HepG2 (cell line): ENCODE results near the gene PSMD12. TPM values are rescaled to one million over a fixed set of nuclear protein-coding genes. Genes with fewer than 3 reads are reported as not detected.
"Not testable (repeated sequence)": the region's sequence is repeated elsewhere in the genome, so short reads cannot be mapped to it uniquely, and the experiment has no call there.

Source experiments
- ATAC-seq: fragments of 200-7000 bp; cut with Tn5 transposase; 3 replicates; pipeline ENCODE4 v1.9.1; 2020; ENCODE audit warnings: mild to moderate bottlenecking, moderate library complexity
- BruUV-seq: library from RNA; stranded (reverse); fragments of 400-500 nt; replicated peaks from 2 replicates; lab custom pipeline; 2021; lab: Mats Ljungman, UMichigan
- CTCF ChIA-PET: fragments of 300-600 bp; formaldehyde crosslinking; extraction: SDS; loops from one replicate; lab custom pipeline; 2021; ENCODE audit warnings: low total read pairs, inconsistent platforms, low intra/inter-chr PET ratio; lab: Yijun Ruan, JAX
- POLR2A ChIA-PET: fragments of 350-600 bp; sonication (Branson Sonifier 250); formaldehyde crosslinking; loops from one replicate; lab custom pipeline; 2020; ENCODE audit warnings: antibody characterized with exemption, inconsistent platforms; lab: Yijun Ruan, JAX
- DNase-seq: peaks from one replicate; pipeline ENCODE4 v3.0.0-alpha.2; 2015; ENCODE audit warnings: low spot score
- FAIRE-seq: peaks from 3 replicates; lab custom pipeline; 2011; peaks lifted over from hg19 to GRCh38; lab: Jason Lieb, UNC
- H2AFZ ChIP-seq: one replicate; pipeline ENCODE4 v1.6.1; 2011; ENCODE audit warnings: low read length, inconsistent platforms
- H3K27ac ChIP-seq: fragments of 300-600 bp; 3 replicates; pipeline ENCODE4 v1.8.0; 2011; ENCODE audit warnings: mixed run types, mild to moderate bottlenecking, mixed read lengths, low read length, inconsistent platforms; ENCODE audit not compliant: insufficient read depth; ENCODE audit errors: extremely low read length
- H3K27me3 ChIP-seq, 2 experiments: fragments of 200-600 bp in 1 of 2; 2 replicates in 1 of 2; 3 replicates in 1 of 2; pipeline versions ENCODE4 v1.6.0 to v1.8.0; 2011; ENCODE audit warnings: low read length in 2 of 2, mild to moderate bottlenecking in 2 of 2, moderate library complexity in 2 of 2, inconsistent platforms in 1 of 2; ENCODE audit not compliant: insufficient read depth in 2 of 2, control insufficient read depth in 1 of 2
- H3K36me3 ChIP-seq, 2 experiments: fragments of 200-600 bp in 1 of 2; replicated peaks in 1 of 2; 2 replicates in 1 of 2; 3 replicates in 1 of 2; pipeline versions ENCODE4 v1.5.1 to v1.8.0; 2011; ENCODE audit warnings: low read length in 2 of 2, inconsistent platforms in 1 of 2; ENCODE audit not compliant: insufficient read depth in 2 of 2, control insufficient read depth in 1 of 2
- H3K4me1 ChIP-seq: 2 replicates; pipeline ENCODE4 v1.5.1; 2012; ENCODE audit warnings: low read length, inconsistent platforms; ENCODE audit not compliant: insufficient read depth
- H3K4me2 ChIP-seq: 2 replicates; pipeline ENCODE4 v1.6.0; 2011; ENCODE audit warnings: low read depth, low read length, inconsistent platforms
- H3K4me3 ChIP-seq, 3 experiments: fragments of 200-600 bp in 1 of 3; sonication (generic), shearing (Covaris generic) in 1 of 3; replicated peaks in 1 of 3; 2 replicates each; pipeline ENCODE4 v1.5.1; 2011 to 2016; ENCODE audit warnings: low read length in 3 of 3, inconsistent platforms in 2 of 3, low read depth in 2 of 3, mild to moderate bottlenecking in 2 of 3, control low read depth in 1 of 3, mixed read lengths in 1 of 3; ENCODE audit not compliant: insufficient read depth in 1 of 3
- H3K79me2 ChIP-seq: one replicate; pipeline ENCODE4 v1.6.1; 2011; ENCODE audit warnings: low read length, inconsistent platforms; ENCODE audit not compliant: insufficient read depth
- H3K9ac ChIP-seq: 2 replicates; pipeline ENCODE4 v1.6.0; 2011; ENCODE audit warnings: mild to moderate bottlenecking, low read depth, low read length, inconsistent platforms; ENCODE audit not compliant: insufficient read depth
- H3K9me3 ChIP-seq: 2 replicates; pipeline ENCODE4 v1.5.1; 2012; ENCODE audit warnings: mild to moderate bottlenecking, low read length
- H4K20me1 ChIP-seq: 2 replicates; pipeline ENCODE4 v1.6.0; 2011; ENCODE audit warnings: inconsistent platforms, mild to moderate bottlenecking, low read length, moderate library complexity; ENCODE audit not compliant: insufficient read depth
- ATRX ChIP-seq: sonication (generic); formaldehyde crosslinking; IDR thresholded peaks from 2 replicates; pipeline ENCODE4 v1.4.0; 2020; ENCODE audit warnings: missing genetic modification reagents, borderline replicate concordance
- GABPA ChIP-seq, 2 experiments: IDR thresholded peaks; 2 replicates each; pipeline ENCODE4 v1.6.1; 2011 to 2016; ENCODE audit warnings: low read depth in 2 of 2, low read length in 1 of 2, missing biosample characterization in 1 of 2, missing genetic modification characterization in 1 of 2
- KDM2A ChIP-seq: sonication (generic); formaldehyde crosslinking; IDR thresholded peaks from 2 replicates; pipeline ENCODE4 v1.4.0; 2020; ENCODE audit warnings: low read depth, missing genetic modification reagents, borderline replicate concordance
- SP4 ChIP-seq: sonication (generic); formaldehyde crosslinking; IDR thresholded peaks from 2 replicates; pipeline ENCODE4 v1.8.1; 2023; ENCODE audit warnings: mild to moderate bottlenecking, missing genetic modification reagents
- THRA ChIP-seq: sonication (generic); formaldehyde crosslinking; IDR thresholded peaks from 2 replicates; pipeline ENCODE4 v1.4.0; 2020; ENCODE audit warnings: missing genetic modification reagents, borderline replicate concordance
- ZBTB7B ChIP-seq: sonication (generic); formaldehyde crosslinking; IDR thresholded peaks from 2 replicates; pipeline ENCODE4 v1.4.0; 2020; ENCODE audit warnings: missing genetic modification reagents
- ZNF280B ChIP-seq: sonication (generic); formaldehyde crosslinking; IDR thresholded peaks from 2 replicates; pipeline ENCODE4 v1.5.0; 2020; ENCODE audit warnings: missing genetic modification reagents, mild to moderate bottlenecking, borderline replicate concordance
- ZNF512 ChIP-seq: sonication (generic); formaldehyde crosslinking; IDR thresholded peaks from 2 replicates; pipeline ENCODE4 v1.4.0; 2020; ENCODE audit warnings: mild to moderate bottlenecking, missing genetic modification reagents
- ZNF564 ChIP-seq: sonication (generic); formaldehyde crosslinking; IDR thresholded peaks from 2 replicates; pipeline ENCODE4 v1.8.1; 2023; ENCODE audit warnings: mild to moderate bottlenecking, missing genetic modification reagents
- WGBS: methylation state at CpG from one replicate; pipeline ENCODE4 v1.1.6; 2017; ENCODE audit warnings: low lambda C conversion rate; 5-methylcytosine and 5-hydroxymethylcytosine counted together
- in situ Hi-C: cut with HindIII; loops from 2 replicates; pipeline ENCODE4 v1.10.0; 2017; ENCODE audit warnings: low pct_unique_long_range_greater_than_20kb; ENCODE audit not compliant: extremely low pct_ligation_motif_present
- intact Hi-C: fragments of 100-400 bp; cut with micrococcal nuclease; formaldehyde crosslinking; loops from one replicate; pipeline ENCODE4 v1.10.0; 2022; ENCODE audit not compliant: unreplicated experiment
- polyA plus RNA-seq, 8 experiments: library from polyadenylated mRNA; depleted of rRNA in 3 of 8; stranded (reverse) in 7 of 8; unstranded in 1 of 8; fragments of >200 nt; fragmentation: Illumina TruSeq in 4 of 8; extraction: Trizol in 4 of 8; gene quantifications; 2 replicates each; pipeline versions ENCODE4 v1.2.1 to v1.2.3, GENCODE V29; 2011 to 2016; ENCODE audit warnings: low read depth in 4 of 8, missing spikeins in 1 of 8, mixed read lengths in 1 of 8; ENCODE audit not compliant: insufficient read depth in 1 of 8
- total RNA-seq, 5 experiments: library from RNA; depleted of rRNA; stranded (reverse); fragments of >200 nt; fragmentation: Illumina TruSeq; extraction: Trizol; gene quantifications; 2 replicates each; pipeline ENCODE4 v1.2.3, GENCODE V29; 2016; ENCODE audit warnings: low read depth in 1 of 5

The PSMD12 gene
- total and polyA plus RNA-seq, 2 of the 13 experiments (the other 11 are each of a cell fraction or from before 2014, with no cell fraction given): 27.4 to 71.7 TPM

GRCh38 chr17:67310406-67310805, 56.0 kb downstream of the PSMD12 start (continued):
- TF ChIP-seq THRA (CRISPR knock-in tag) (no peak), SP4 (CRISPR knock-in tag) (no peak)

- H3K4me2 ChIP-seq, H3K27ac ChIP-seq, H3K4me1 ChIP-seq, H4K20me1 ChIP-seq, ATAC-seq, H3K36me3 ChIP-seq, CTCF ChIA-PET, H3K9me3 ChIP-seq, in situ Hi-C loops, H2AFZ ChIP-seq, POLR2A ChIA-PET, FAIRE-seq, H3K9ac ChIP-seq, intact Hi-C loops, DNase-seq, H3K4me3 ChIP-seq, H3K79me2 ChIP-seq, BruUV-seq, H3K27me3 ChIP-seq: not testable (repeated sequence)
- 39% methylated on average over 10 of the region's 10 CpGs for whole genome bisulfite sequencing
These were observed 60.7 kb downstream of the PSMD12 start for GRCh38 chr17:67305446-67306235.

GRCh38 chr17:67297454-67297960, 68.9 kb downstream of the PSMD12 start:
- ChIA-PET CTCF (no interaction called here), POLR2A (no interaction called here)
- Histone ChIP-seq H3K9me3 (no peaks in the 10 kb centered on the region), H3K27me3 (no peaks in the 10 kb centered on the region), H3K4me3 (no peak overlapping the region), H3K4me2 (no peak overlapping the region), H3K36me3 (no peaks in the 10 kb centered on the region), H2AFZ (no peak overlapping the region), H4K20me1 (no peaks in the 10 kb centered on the region), H3K4me1 (peaks cover 10% of the 10 kb centered on the region), H3K9ac (no peak overlapping the region), H3K27ac (no peak overlapping the region), H3K79me2 (no peaks in the 10 kb centered on the region)
- in situ Hi-C loops (no loop called here), intact Hi-C loops (loop anchor here (5.0 kb wide), 1 partner anchor 1095 kb away; no protein-coding TSS in a partner anchor)
- FAIRE-seq: no peak
- ATAC-seq: no peak
- 56% methylated on average over 10 of the region's 10 CpGs for WGBS
- BruUV-seq: no TSS peak
- DNase-seq: no peak
- TF ChIP-seq ZNF564 (CRISPR knock-in tag) (no peak), ZNF280B (CRISPR knock-in tag) (no peak), ZBTB7B (no peak), KDM2A (no peak), GABPA (IDR thresholded peaks at IDR 0.05; ENCODE audit: low read depth, low read length) (no peak), GABPA (CRISPR knock-in tag; IDR thresholded peaks at IDR 0.05; ENCODE audit: low read depth) (no peak), ZNF512 (CRISPR knock-in tag) (no peak), ATRX (no peak)
